GM15510 (cell line): ENCODE results near the gene GPX6.

ENCODE experiments used
- POLR2A ChIP-seq: IDR thresholded peaks from 3 replicates; pipeline ENCODE4 v1.6.1; 2011; ENCODE audit warnings: borderline replicate concordance; ENCODE audit not compliant: insufficient read length; ENCODE audit errors: extremely low read depth

The GPX6 gene

DNA sequence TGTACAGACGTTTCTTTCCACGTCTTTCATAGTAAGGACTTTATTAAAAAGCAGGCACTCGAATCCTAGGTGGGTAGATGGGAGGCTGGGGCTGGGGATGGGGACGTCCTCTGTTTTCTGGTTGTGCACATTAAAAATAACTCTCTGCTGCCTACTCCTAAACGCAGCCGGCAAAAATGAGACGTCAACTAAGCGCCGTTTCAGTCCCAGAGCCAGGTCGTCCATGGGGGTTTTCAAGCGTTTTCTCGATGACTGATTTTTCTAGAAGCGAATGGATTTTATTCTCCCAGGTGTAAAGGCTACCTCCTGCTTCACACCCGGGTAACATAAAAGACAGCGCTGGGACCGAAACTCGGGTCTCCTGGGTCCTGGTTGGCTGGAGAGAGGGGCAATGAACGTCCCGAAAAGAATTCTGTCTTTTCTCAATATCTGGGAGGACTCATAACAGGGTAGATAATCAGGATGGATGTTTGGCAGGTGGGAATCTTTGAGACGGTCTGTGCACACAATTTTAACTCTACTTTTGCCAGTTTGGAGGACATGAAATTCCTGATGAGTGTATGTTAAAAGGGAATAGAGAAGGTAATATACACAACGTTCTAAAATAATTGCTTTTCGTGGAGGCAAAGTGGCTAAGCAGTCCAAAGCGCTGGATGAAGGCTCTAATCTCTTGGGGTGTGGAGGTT is 25.2 kb downstream of the GPX6 start:
- no peak for TF ChIP-seq POLR2A

DNA sequence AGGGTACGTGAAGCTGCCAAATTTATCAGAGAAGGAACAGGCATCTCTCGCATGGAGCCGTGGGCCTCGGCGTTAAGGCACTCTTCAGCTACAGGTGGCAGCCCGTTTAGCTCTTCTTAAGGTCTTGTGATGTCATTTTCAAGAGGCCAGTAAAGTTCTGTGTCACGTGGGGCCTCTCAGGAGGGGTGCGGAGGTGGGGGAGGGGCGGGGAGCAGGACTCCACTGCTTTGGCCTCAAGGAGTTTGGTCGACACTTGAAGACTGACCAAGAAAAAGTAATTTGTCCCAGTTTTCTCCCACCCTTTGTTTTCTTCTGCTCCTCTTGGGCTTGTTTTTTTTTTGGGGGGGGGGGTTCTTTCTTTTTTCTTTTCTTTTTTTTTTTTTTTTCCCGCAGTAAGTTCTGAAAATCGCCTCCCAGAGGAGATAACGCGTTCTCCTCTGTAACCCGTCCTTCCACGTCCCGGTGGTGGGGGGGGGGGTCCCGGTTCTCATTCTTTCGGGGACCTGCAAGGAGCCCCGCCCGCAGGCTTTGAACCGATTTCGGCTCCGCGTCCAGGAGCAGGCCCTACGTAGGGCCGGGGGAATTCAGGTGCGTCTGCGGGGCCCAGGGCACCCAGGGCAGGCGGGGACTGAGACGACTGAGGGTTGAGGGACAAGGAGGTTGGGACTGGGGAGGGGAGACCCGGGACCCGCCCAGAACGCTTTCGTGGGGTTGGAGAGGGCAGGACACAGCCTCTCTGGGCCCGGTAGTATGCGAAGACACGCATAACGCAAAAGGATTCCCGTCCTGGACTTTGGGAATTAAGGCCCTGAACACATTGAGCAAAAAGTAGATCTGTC is 26.0 kb downstream of the GPX6 start:
- no peak for TF ChIP-seq POLR2A

DNA sequence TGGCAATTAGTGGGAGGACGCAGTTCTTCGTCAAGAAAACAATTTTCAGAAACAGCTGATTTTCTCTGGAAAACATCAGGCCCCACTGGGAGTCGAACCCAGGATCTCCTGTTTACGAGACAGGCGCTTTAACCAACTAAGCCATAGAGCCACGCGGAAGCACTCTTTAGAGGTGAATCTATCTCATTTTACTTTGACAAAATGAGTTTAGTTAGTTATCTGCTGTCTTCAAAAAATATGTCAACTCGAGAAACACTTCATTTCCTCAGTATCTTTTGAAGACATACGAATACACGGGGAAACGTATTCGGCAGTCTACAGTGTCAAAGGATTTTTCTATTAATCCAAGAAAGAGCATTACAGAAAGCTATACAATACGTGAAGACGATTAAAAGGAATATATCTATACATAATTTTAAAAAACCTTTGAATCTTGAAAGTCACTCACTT is 26.7 kb downstream of the GPX6 start:
- TF ChIP-seq POLR2A, result no peak

DNA sequence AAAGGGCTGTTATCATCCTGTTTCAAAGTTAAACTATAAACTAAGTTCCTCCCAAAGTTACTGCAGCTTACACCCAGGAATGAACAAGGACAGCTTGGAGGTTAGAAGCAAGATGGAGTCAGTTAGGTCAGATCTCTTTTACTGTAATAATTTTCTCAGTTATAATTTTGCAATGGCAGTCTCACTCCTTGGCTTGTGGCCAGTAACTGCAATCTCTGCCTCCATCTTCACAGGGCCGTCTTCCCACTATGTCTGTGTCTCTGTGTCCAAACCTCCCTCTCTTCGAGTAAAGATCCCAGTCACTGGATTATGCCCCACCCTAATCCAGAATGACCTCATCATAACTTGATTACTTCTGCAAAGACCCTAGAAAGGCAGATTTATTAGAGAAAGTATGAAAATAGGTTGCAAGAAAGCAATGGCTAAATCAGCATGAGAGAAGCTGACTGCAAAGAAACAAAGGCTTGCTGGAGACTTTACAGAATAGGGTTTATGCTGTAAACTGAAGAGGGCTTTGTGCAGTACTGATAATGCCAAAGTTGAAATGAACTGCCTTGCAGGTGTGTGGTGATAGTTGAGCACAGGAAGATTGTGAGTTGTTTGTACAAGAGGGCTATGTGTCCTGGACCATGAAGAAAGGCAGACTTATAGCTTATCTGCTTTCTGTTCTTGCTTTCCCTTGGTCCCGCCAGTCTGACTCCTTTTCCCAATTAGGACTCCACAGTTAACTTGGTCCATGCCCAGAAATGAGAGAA is 28.4 kb downstream of the GPX6 start:
- no peak for TF ChIP-seq POLR2A

DNA sequence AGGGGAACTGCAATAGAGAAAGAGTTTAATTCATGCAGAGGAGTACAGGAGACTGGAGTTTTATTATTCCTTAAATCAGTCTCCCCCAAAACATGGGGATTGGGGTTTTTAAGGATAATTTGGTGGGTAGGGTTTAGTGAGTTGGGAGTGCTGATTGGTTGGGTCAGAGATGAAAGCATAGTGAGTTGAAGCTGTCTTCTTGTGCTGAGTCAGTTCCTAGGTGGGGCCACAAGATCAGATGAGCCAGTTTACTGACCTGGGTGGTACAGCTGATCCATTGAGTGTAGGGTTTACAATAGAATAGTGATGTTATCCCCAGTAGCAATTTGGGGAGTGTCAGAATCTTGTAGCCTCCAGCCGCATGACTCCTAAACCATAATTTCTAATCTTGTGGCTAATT is 29.1 kb downstream of the GPX6 start:
- no peak for TF ChIP-seq POLR2A

DNA sequence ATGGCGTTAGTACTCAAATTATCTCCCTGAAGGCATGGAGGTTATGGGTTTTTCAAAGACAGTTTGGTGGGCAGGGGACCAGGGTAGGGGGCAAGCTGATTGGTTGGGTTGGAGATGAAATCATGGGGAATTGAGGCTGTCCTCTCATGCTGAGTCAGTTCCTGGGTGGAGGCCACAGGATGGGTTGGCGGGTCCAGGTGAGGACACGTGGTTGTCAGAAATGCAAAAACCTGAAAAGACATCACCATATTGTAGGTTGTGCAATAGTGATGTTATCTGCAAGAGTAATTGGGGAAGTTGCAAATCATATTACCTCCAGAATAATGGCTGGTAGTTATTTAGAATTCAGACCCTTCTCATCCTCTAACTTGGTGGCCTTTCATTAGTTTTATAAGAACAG is 30.1 kb downstream of the GPX6 start:
- no peak for TF ChIP-seq POLR2A

DNA sequence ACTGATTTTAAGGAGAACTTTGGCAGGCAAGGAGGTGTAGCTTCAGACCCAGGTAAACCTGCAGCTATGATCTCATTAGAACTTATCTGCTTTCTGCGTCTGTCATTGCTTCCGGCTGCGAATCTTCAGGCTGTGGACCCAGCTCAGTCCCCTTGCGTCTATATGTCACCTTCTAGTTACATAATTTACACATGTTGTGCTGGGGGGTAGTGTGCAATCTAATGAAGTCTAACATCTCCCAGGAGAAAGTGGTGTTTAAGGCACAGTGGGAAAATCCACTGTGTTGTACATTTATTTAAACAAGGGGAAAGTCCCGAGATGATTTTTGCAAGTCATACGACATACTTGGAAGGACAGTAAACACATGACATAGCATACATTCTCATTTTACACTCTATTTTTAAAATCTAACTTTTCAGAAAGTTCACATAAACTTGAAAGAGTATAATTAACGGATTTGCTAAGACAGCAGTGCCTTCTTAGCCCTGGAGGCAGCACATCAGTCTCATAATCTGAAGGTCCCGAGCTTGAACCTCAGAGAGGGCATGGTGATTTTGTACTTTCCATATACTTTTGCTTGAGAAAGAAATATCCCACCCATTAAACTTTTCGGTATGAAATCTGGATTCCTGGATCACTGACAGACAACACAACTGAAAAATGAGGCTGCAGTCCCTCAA is 35.2 kb downstream of the GPX6 start:
- no peak for TF ChIP-seq POLR2A

DNA sequence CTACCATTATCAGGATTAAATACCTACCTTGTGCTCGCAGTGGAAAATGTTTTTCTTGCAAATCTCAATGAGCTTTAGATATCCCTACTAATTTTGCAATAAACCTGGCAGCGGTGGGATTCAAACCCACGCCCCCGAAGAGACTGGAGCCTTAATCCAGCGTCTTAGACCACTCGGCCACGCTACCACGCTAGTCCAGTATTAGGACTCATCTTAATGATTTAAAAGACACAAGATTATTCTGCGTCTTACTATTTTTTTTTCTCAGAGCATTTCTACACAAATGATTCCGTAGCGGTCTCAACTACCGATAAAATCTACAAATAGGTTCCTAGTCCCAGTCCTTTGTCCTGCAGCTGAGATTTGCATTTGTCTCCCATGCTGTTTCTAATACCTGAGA is 37.1 kb downstream of the GPX6 start:
- TF ChIP-seq POLR2A, result no peak

DNA sequence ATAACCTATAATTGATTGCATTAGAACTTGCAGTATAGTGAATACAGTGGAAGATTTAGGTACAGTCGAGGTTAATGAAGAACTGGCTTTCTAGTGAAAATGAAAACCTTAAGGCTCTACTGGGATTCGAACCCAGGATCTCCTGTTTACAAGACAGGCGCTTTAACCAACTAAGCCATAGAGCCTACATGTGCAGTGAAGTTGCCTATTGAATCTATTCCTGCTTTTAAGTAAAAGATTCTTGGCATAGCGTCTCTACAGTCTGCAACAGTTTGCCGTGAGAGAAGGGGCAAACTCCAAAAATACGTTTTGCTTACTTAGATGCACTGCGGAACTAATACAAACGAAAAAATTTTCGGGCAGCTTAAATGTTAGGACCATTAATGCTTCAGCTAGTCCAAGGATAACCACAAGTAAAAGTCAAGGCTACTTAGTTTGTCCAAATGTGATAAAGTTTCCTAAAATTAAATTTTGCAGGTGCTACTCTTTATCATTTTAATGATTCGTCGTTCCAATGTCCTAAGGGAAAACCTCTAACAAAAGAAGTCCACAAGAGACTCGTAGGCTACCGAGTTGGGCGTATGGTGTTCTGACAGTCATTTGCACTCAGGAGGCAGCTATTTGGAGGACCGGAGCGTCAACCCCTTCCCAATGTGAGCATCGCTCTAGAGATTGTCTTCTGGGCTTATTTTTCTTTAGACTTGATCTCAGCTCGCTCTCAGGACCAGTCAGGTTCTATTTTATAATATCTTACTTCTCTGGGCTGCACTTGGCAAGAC is 41.0 kb downstream of the GPX6 start:
- no peak for TF ChIP-seq POLR2A

DNA sequence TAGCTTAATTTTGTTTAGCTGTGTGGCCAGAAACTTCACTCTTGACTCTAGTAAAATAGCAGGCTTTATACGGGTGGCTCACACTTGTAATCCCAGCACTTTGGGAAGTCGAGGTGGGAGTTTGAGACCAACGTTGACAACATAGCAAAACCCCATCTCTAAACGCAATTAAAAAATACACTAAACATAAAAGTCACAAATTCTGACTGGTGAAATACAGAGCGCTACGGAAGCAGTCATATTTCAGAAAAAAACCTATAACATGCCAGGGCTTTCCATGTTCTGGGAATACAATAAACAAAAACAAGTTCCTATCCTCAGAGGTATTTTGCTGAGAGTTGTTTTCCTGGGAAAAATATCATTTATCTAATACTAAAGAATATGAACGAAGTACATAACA is 47.5 kb downstream of the GPX6 start:
- no peak for TF ChIP-seq POLR2A

DNA sequence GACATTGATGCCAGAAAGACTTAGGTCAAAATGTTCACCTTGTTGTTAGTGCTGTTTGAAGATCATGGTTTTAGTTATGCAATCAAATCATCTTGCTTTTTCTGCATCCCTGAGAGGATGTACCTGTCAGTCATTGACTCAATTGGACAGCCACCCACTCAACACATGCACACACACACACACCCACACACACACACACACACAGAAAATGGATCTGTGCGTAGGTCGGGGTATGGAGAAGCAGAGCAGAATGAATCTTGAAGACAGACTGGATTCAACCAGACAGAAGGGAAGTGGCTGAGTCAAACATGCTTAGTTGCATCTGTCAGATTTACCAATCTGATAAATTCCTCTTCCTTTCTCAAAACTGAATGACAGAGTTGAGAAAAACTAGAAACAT is 53.2 kb downstream of the GPX6 start:
- no peak for TF ChIP-seq POLR2A

DNA sequence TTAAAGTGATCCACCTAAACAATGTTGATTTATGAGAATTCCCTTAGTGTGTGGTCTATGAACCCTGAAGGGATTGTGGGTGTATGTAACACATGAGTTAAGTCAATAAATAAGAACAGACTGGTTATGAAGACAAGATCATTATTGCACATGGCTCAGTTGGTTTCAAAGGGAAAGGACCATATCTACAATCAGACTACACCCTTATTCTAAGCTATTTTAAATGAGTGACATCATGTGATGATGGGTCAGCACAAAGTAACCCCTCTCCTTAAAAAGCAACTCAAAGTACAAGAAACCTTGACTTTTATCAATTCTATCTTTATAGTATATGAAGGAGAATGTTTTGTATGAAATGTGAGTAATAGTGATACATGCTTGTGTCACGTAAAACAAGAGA is 57.0 kb downstream of the GPX6 start:
- TF ChIP-seq POLR2A, result no peak
